ENCODE data around the gene CRBN.

GRCh38 chr3:3184876-3185275, 5.4 kb upstream of the CRBN start:
- TF ChIP-seq EZH2 (IDR thresholded peaks at IDR 0.05; ENCODE audit: insufficient read depth, poor library complexity, severe bottlenecking) (no peak), EZH2phosphoT487 (IDR thresholded peaks at IDR 0.05; ENCODE audit: insufficient read depth, low read depth) (no peak)
